Measurements from ENCODE around the gene DIPK1C.

Gene DIPK1C

GRCh38 chr18:74451148-74451547 lies 6.0 kb downstream of the DIPK1C start:
- no peak for DNase-seq (ENCODE audit: low spot score)

- no peak for DNase-seq (ENCODE audit: low spot score)
Observed at GRCh38 chr18:74450626-74451025, 6.5 kb downstream of the DIPK1C start.

- DNase-seq (ENCODE audit: low spot score): no peak
Observed at GRCh38 chr18:74447404-74448152, 9.5 kb downstream of the DIPK1C start.

- no peak for DNase-seq (ENCODE audit: low spot score)
Observed at GRCh38 chr18:74446631-74447403, 10.3 kb downstream of the DIPK1C start.

GRCh38 chr18:74446178-74446577 lies 10.9 kb downstream of the DIPK1C start:
- DNase-seq (ENCODE audit: low spot score): no peak

GRCh38 chr18:74445585-74445984 lies 11.5 kb downstream of the DIPK1C start:
- no peak for DNase-seq (ENCODE audit: low spot score)

- DNase-seq (ENCODE audit: low spot score): no peak
Observed at GRCh38 chr18:74444104-74444503, 13.0 kb downstream of the DIPK1C start.

- DNase-seq (ENCODE audit: low spot score): no peak
Observed at GRCh38 chr18:74440808-74441427, 16.2 kb downstream of the DIPK1C start.

- no peak for DNase-seq (ENCODE audit: low spot score)
Observed at GRCh38 chr18:74438091-74438490, 19.0 kb downstream of the DIPK1C start.

- no peak for DNase-seq (ENCODE audit: low spot score)
Observed at GRCh38 chr18:74436158-74436769, 20.8 kb downstream of the DIPK1C start.

- DNase-seq (ENCODE audit: low spot score): no peak
Observed at GRCh38 chr18:74435740-74436139, 21.4 kb downstream of the DIPK1C start.

- no peak for DNase-seq (ENCODE audit: low spot score)
Observed at GRCh38 chr18:74434466-74434865, 22.6 kb downstream of the DIPK1C start.

- DNase-seq (ENCODE audit: low spot score): no peak
Observed at GRCh38 chr18:74430806-74431571, 26.1 kb downstream of the DIPK1C start.

- no peak for DNase-seq (ENCODE audit: low spot score)
Observed at GRCh38 chr18:74430231-74430630, 26.9 kb downstream of the DIPK1C start.

- DNase-seq (ENCODE audit: low spot score): no peak
Observed at GRCh38 chr18:74429096-74429495, 28.0 kb downstream of the DIPK1C start.

GRCh38 chr18:74427442-74428112 lies 29.5 kb downstream of the DIPK1C start:
- no peak for DNase-seq (ENCODE audit: low spot score)

- no peak for DNase-seq (ENCODE audit: low spot score)
Observed at GRCh38 chr18:74425876-74426275, 31.2 kb downstream of the DIPK1C start.

GRCh38 chr18:74425161-74425560 lies 31.9 kb downstream of the DIPK1C start:
- no peak for DNase-seq (ENCODE audit: low spot score)

GRCh38 chr18:74422541-74422940 lies 34.6 kb downstream of the DIPK1C start:
- no peak for DNase-seq (ENCODE audit: low spot score)

GRCh38 chr18:74420926-74421325 lies 36.2 kb downstream of the DIPK1C start:
- DNase-seq (ENCODE audit: low spot score): no peak

- no peak for DNase-seq (ENCODE audit: low spot score)
Observed at GRCh38 chr18:74420481-74420880, 36.6 kb downstream of the DIPK1C start.
